Peyer's patch (tissue), 4 donors: Measurements from ENCODE around the gene CRHBP.
"Not testable (repeated sequence)": the region's sequence is repeated elsewhere in the genome, so short reads cannot be mapped to it uniquely, and the experiment has no call there.

Source experiments
- POLR2A ChIP-seq, 2 donors: fragments of 450-650 bp; IDR thresholded peaks; one replicate each; pipeline ENCODE4 v1.5.1; 2017; ENCODE audit warnings: antibody characterized with exemption in 2 of 2, mild to moderate bottlenecking in 2 of 2, moderate library complexity in 2 of 2
- TF ChIP-seq, protein P1 (sequence below), 6 experiments: fragments of 450-650 bp in 4 of 6; fragments of 200-600 bp in 2 of 6; sonication (generic) in 1 of 6; IDR thresholded peaks; one replicate each; pipeline ENCODE4 v1.5.1; 2017 to 2019; ENCODE audit warnings: antibody characterized with exemption in 6 of 6, mild to moderate bottlenecking in 3 of 6, moderate library complexity in 1 of 6

DNA sequence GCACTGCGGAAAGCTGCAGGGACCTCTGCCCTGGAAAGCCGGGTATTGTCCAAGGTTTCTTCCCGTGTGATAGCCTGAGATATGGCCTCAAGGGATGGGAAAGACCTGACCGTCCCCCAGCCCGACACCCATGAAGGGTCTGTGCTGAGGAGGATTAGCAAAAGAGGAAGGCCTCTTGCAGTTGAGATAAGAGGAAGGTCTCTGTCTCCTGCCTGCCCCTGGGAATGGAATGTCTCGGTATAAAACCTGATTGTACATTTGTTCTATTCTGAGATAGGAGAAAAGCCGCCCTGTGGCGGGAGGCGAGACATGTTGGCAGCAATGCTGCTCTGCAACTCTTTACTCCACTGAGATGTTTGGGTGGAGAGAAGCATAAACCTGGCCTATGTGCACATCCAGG is 7.6 kb upstream of the CRHBP start:
- TF ChIP-seq, protein P1, sequence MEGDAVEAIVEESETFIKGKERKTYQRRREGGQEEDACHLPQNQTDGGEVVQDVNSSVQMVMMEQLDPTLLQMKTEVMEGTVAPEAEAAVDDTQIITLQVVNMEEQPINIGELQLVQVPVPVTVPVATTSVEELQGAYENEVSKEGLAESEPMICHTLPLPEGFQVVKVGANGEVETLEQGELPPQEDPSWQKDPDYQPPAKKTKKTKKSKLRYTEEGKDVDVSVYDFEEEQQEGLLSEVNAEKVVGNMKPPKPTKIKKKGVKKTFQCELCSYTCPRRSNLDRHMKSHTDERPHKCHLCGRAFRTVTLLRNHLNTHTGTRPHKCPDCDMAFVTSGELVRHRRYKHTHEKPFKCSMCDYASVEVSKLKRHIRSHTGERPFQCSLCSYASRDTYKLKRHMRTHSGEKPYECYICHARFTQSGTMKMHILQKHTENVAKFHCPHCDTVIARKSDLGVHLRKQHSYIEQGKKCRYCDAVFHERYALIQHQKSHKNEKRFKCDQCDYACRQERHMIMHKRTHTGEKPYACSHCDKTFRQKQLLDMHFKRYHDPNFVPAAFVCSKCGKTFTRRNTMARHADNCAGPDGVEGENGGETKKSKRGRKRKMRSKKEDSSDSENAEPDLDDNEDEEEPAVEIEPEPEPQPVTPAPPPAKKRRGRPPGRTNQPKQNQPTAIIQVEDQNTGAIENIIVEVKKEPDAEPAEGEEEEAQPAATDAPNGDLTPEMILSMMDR (IDR thresholded peaks at IDR 0.05) = not testable (repeated sequence)
- TF ChIP-seq POLR2A (IDR thresholded peaks at IDR 0.05) = not testable (repeated sequence)
